HG03575 (cell line): ENCODE data around the gene CYBRD1.
"Not testable (repeated sequence)": the region's sequence is repeated elsewhere in the genome, so short reads cannot be mapped to it uniquely, and the experiment has no call there.

Experiments
- ATAC-seq: cut with Tn5 transposase; IDR thresholded peaks from one replicate; pipeline ENCODE4 v1.9.1; 2021; ENCODE audit not compliant: unreplicated experiment, insufficient number of reproducible peaks, low FRiP score; ENCODE audit errors: extremely low read depth

The CYBRD1 gene

DNA sequence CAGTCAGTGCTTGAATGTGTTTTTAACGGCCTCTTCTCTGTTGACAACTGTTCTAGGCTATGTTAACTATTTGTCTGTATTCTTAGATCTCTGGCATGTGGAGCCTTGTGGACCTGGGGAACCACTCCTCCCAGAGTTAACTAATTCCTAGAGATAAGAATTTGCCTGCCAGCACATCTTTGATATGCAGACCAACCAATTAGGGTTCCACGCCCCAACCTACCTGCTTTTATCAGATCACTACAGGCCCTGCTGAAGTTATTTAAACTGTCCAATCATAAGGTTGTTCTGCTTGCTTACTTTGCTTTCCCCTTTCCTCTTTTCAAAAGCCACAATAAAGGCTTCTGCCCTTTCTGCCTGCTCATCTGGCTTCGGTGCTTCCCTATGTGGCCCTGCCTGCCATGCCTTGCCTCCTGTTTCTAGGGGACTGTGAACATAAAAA, 8.5 kb upstream of the CYBRD1 start:
- no peak for ATAC-seq

DNA sequence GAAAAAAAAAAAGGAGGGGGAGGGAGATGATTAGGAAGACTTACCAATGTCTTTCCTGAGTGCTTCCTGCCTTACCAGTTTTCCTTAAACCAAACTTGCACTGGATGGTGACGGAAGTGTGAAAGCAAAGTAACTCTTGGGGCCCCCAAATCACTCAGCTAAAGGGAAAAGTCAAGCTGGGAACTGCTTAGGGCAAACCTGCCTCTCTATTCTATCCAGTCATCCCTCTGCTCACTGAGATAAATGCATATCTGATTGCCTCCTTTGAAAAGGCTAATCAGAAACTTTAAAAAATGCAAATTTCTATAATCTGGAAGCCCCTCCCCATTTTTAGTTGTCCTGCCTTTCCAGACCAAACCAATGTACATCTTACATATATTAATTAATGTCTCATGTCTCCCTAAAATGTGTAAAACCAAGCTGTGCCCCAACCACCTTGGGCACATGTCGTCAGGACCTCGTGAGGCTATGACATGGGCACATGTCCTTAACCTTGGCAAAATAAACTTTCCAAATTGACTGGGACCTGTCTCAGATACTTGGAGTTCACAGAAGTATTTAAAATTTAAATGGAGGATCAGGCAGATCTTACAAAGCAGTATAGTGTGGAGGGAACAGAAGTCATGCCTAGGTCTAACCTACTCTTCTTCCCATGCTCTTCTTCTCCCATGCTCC, 7.2 kb upstream of the CYBRD1 start:
- ATAC-seq, result no peak

DNA sequence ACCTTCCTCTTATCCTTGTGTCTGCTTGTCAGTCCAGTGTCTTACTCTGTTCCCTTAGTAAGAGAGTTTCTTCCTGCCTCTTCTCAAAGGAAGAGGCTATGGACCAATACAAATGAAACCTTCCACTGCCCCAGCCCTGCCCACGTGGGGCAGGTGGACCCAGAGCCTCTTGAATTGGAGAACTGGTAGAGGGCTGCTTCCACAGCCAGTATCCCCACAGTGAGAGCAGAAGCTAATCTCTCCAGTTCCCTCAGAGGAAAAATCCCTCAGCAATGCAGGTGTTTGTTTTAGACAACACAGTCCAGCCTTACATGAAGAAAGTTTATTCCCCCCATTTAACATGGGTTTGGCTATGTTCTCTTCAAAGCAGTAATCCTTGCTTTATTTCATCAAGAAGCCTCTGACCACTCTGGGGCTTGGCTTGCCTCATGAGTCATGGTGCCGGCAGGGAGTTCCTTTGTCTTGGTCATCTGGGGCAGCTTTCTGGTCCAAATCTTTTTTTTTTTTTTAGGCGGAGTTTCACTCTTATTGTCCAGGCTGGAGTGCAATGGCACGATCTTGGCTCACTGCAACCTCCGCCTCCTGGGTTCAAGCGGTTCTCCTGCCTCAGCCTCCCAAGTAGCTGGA, 6.5 kb upstream of the CYBRD1 start:
- no peak for ATAC-seq

DNA sequence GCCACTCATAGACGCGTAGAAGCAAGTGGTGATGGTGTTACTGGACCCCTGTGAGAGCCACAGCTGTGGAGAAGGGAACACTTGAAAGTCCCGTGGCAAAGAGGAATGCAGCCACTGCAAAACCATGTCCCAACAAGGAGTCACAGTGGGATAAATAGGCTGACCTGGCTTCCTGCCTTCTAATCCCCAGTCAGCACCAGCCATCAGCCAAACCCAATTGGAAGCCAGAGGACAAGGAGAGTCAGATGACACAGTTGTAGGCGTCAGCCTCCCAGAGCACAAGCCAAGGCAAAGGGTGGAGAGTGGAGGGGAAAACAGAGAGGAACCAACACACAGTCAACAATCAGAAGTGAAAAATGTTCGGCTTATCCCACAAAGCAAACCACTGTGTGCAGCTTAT, 5.5 kb upstream of the CYBRD1 start:
- ATAC-seq, result no peak

DNA sequence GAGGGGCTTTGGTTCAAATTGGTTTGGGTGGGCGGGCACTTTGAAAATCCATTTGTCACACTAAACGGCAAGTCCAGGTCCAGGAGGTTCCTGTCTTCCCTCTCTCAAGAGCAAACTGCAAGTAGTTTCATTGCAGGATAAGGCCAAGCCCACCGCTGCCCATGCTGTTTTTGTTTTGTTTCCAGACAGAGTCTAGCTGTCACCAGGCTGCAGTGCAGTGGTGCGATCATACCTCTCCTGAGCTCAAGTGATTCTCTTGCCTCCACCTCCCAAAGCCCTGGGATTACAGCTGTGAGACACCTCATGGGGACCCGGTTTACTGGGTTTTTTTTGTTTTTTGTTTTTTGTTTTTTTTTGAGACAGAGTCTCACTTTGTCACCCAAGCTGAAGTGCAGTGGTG, 1.8 kb upstream of the CYBRD1 start:
- no peak for ATAC-seq

DNA sequence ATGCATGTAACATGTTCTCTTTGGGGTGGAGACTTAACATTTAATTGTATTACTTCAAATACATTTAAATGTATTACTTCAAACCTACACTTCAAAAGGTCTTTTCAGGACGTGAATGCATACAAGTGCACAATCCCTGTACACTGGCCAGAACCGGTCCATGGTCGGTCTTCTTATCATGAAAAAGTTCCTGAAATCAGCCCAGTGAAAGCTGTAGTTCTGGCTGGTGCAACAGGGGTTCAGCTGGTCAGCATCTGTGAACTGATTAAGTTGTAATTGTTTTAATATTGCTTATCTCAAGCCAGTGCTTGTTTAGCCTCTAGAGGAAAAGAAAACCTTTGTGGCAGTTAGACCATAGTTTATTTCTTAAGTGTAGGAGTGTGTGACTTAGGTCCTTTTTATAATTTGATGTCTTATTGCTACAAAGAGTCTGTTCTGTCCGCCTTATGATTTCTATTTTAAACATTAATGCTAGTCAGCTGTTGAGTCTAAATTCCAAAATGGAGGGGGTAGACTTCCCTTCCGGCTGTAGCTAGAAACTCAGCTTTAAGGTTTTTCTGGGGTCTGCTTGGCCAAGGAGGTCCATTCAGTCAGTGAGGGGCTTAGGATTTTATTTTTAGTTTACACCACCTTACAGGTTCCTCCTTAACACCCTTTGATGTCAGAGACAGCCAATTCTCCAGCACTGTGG, 768 bp upstream of the CYBRD1 start:
- ATAC-seq, result no peak

DNA sequence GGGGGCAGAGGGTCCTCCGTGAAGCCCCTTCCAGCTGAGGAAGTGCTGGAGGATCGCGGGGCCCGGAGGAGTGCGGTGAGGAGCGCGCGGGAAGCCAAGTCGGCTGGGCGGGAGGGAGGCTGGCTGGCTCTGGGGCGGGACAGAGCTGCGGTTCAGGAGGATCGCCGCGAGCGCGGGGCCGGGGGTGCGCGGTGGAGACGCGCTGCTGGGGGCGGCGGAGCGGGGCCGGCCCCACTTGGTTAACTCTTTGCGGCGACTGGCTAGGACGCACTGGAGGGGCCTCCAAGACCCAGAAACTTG, 464 bp downstream of the CYBRD1 start:
- no peak for ATAC-seq

DNA sequence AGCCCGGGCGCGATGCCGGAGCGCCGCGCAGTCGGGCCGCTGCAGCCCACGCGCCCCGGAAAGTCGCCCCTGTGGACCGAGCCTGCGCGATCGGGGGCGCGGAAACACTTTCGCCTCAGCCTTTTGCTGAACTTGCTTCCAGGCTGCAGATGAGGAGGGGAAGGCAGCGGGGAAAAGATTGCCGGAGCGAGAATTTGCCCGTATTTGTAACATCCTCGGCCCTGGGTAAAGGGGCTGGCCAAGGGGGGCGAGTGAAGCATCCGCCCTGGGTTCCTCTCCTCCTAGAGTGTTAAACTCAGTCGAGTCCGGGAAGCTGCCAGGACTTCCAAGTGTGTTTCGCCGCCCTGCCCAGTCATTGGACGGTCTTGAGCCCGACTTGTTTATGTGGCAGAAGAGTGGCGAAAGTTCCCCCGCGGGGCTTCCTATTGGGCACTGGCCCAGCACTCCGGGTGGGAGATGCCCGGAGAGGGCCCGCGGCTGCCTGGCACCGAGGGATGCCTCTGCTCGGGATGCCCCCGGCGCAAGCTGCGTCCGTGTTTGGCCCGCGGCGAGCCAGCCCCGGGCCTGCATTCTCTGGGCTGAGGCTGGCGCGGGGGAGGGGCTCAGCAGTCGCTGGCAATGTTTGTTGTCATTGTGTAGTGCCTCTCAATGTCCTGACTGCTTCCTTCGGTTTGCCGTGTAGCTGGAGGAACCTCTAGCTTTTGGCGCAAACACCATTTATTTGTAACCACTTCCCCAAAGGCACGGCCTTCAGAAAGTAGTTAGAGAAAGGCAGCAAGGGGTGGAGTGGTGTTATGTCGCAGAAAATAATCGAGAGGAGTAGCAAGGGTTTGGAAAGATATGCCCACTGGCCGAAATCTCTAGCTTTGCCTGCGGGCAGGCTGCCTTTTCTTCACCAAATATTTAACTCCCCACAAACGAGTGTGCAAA, 1.1 kb downstream of the CYBRD1 start:
- ATAC-seq, result no peak

DNA sequence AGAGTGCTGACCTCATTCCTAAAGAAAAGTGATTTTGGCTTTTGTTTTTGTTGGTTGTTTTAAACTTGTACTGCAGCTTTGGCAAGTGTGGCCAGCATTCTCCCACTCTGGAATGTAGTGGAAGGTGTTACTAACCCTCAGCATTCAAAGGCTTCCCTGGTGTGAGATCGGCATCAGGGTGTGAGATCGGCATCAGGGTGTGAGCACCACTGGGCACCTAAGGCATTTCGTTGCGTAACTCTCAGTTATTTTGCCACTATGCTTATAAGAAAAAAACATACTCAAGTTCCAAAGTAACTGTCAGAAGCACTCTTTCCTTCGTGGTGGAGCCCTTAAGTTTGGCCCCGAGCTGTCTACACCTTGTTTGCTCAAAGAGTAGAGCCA, 1.7 kb downstream of the CYBRD1 start:
- no peak for ATAC-seq

DNA sequence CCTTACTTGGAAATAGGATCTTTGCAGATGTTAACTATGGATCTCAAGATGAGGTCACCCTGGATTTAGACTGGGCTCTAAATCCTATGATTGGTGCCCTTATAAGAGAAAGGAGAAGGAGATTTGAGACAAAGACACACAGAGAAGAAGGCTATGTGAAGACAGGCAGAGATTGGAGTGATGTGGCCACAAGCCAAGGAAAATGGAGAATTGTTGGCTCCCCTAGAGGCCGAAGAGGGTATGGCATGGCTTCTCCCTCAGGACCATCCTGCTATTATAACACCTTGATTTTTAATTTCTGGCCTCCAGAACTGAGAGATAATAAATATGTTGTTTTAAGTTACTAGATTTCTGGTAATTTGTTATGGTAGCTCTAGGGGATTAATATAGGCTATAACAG, 7.6 kb downstream of the CYBRD1 start:
- no peak for ATAC-seq

DNA sequence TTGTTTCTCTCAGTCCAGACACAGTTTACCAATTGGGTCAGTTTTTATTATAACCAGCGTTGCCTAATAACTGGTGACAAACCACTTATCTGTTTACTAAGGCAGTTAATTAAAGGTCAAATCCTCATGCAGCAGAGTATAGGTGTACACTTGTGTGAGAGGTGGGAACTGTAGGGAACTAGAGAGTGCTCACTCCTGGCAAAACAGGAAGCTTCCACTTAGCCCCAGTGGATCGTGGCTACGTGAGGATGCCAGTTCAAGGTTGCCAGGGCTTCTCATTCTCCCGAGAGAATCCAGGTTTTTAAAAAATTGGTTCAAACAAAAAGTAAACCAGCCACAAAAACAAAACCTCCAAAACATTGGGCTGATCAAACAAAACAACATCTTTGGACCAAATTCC, 8.1 kb downstream of the CYBRD1 start:
- no peak for ATAC-seq

DNA sequence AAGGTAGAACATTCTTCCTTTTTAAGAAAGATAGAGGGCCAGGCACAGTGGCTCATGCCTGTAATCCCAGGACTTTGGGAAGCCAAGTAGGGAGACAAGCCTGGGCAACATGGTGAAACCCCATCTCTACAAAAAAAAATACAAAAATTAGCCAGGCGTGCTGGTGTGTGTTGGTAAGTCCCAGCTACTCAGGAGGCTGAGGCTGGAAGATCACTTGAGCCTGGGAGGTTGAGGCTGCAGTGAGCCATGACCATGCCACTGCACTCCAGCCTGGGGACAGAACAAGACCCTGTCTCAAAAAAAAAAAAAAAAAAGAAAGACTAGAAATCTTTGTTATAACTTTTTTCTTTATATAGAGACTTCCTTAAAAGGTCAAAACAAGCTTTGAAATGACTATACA, 8.6 kb downstream of the CYBRD1 start:
- not testable (repeated sequence) for ATAC-seq

DNA sequence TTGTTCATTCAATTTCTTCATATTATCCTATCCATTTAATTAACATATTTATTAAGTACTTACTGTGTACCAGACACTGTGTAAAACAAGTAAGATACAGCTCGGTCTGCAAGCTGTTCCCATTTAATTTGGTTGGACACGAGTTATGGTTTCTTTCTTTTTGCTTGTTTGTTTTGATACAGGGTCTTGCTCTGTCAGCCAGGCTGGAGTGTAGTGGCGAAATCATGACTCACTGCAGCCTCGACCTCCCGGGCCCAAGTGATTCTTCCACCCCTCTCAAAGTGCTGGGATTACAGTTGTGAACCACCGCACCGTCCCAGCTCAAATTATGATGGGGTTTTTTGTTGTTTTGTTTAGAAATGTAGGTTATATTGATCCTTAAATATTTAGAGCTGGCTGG, 9.0 kb downstream of the CYBRD1 start:
- ATAC-seq, result no peak

DNA sequence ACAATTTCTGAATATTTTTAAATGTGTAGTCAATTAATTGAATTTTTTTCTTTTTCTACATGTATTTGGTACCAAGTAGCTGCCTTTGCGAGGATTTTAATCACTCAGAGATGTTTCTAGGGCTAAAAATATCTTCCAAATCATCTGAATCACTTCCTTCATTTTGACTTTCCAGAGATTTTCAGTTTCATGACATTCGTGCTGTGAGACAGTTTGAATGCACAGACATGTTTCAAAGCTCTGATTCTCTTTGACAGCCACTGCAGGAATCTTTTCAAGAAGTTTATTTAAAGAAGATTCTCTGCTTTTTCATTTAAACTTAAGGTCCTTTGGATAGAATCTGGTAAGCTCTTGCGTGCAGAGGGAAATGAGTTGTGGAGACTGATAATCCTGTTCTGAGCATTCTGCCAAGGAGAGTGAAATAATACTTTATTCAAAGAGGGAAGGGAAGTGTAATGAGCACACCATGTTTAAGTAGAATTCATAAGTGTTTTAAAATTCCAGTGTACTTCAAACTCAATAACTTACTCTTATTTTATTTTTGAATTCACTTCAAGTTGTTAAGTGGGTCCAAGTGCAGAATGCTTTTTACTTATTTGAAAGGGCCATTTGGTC, 9.7 kb downstream of the CYBRD1 start:
- no peak for ATAC-seq

DNA sequence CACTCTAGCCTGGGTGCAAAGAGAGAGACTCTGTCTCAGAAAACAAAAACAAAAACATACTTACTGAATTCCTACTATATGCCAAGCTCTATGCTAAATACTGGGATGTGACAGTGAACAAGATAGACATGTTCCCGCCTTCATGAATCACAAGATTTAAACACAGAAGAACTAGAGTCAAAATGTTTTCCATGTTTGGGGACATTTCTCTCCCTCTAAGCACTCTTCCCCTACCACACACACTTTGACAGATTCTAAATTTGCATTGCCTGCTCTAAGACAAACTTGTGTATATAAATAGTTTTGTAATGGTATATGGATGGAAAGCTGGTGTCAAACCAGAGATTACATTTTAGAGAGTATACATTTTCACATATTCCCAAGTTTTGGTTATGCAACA, 11.1 kb downstream of the CYBRD1 start:
- no peak for ATAC-seq

DNA sequence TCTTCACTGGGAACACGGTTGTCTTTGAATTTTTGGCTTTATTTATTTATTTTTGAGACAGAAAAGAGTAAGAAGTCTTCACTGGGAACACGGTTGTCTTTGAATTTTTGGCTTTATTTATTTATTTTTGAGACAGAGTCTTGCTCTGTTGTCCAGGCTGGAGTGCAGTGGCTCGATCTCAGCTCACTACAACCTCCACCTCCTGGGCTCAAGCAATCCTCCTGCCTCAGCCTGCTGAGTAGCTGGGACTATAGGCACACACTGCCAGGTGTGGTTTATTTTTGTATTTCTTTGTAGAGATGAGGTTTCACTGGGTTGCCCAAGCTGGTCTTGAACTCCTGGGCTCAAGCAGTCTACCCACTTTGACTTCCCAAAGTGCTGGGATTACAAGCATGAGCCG, 13.3 kb downstream of the CYBRD1 start:
- ATAC-seq, result not testable (repeated sequence)

DNA sequence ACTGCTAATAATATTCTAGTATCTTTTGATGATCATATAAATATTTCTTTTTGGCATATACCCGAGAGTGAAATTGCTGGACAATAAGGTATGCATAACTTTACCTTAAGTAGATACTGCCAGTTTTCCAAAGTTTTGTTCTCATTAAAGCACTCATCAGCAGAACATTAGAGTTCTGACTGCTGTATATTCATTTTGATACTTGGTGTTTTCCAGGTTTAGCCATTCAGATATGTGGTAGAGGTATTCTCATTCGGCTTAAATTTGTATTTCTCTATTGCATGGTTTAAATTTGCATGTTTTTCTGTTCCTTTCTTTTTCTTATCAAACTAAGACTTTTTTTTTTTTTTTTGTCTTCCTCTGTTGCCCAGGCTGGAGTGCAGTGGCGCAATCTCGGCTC, 18.2 kb downstream of the CYBRD1 start:
- peak; percentile 61 for ATAC-seq

DNA sequence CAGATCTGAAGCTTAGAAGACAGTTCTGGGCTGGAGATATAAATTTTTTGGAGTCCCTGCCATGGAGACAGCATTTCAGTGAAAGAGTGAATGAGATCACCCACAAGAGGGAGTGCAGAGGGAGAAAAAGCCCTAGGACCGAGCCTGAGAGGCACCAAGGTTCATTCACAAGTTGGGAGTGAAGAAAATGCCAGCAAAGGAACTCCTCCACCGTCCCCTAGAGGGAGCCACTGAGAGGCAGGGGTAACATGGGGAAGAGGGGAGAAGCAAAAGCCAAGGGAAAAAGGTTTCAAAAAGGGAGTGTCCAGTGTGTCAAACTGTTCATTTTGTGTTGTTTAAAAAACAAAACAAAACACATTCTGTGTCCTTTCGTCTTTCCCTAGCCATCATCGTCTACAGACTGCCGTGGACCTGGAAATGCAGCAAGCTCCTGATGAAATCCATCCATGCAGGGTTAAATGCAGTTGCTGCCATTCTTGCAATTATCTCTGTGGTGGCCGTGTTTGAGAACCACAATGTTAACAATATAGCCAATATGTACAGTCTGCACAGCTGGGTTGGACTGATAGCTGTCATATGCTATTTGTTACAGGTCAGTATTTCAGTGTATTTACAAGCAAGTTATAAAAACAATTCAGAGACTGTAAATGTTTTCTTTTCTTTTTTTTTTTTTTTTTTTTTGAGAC, 19.1 kb downstream of the CYBRD1 start:
- ATAC-seq, result no peak

DNA sequence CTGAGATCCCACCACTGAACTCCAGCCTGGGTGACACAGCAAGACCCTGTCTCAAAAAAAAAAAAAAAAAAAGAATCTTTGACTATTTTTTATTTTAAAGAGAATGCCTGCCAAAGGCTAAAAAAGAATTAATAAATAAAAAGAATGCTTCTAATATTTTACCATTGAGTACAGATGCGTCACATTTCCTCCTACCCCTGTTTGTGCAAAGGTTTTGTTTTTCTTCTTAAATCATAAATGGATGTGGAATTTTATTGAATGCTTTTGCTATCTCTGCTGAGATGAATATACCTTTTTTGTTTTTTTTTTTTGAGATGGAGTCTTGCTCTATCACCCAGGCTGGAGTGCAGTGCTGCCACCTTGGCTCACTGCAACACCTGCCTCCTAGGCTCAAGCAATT, 22.8 kb downstream of the CYBRD1 start:
- no peak for ATAC-seq
